Esophagus muscularis mucosa (tissue), 4 donors: ENCODE data around the gene TENT4B. TPM values are rescaled to one million over a fixed set of nuclear protein-coding genes. Genes with fewer than 3 reads are reported as not detected.

ENCODE experiments used
- DNase-seq: peaks from one replicate; pipeline ENCODE4 v3.0.0-alpha.2; 2017; ENCODE audit errors: extremely low spot score
- H3K27ac ChIP-seq, 4 donors: fragments of 200-600 bp; sonication (generic); replicated peaks in 1 of 4; 1 replicate in 3 of 4; 2 replicates in 1 of 4; pipeline ENCODE4 v1.5.1; 2016 to 2019; ENCODE audit warnings: mild to moderate bottlenecking in 1 of 4
- H3K27me3 ChIP-seq, 4 donors: fragments of 200-600 bp; sonication (generic); one replicate each; pipeline versions ENCODE4 v1.5.1 to v1.6.0; 2016 to 2019
- H3K36me3 ChIP-seq, 4 donors: fragments of 200-600 bp; sonication (generic); one replicate each; pipeline ENCODE4 v1.5.1; 2016 to 2019
- H3K4me1 ChIP-seq, 4 donors: fragments of 200-600 bp; sonication (generic); one replicate each; pipeline ENCODE4 v1.5.1; 2016 to 2019
- H3K4me3 ChIP-seq, 4 donors: fragments of 200-600 bp; sonication (generic); 1 replicate in 2 of 4; 2 replicates in 2 of 4; pipeline ENCODE4 v1.5.1; 2016 to 2019; ENCODE audit warnings: mild to moderate bottlenecking in 4 of 4, moderate library complexity in 1 of 4
- H3K9me3 ChIP-seq, 4 donors: fragments of 200-600 bp; sonication (generic); 1 replicate in 3 of 4; 2 replicates in 1 of 4; pipeline ENCODE4 v1.5.1; 2016 to 2019
- EP300 ChIP-seq: sonication (generic); formaldehyde crosslinking; IDR thresholded peaks from one replicate; pipeline ENCODE4 v1.6.1; 2017; ENCODE audit warnings: antibody characterized with exemption
- POLR2A ChIP-seq: fragments of 450-650 bp; IDR thresholded peaks from one replicate; pipeline ENCODE4 v1.6.1; 2017; ENCODE audit warnings: antibody characterized with exemption, moderate library complexity, mild to moderate bottlenecking, low read depth
- POLR2AphosphoS5 ChIP-seq, 2 donors: sonication (generic); formaldehyde crosslinking; IDR thresholded peaks; one replicate each; pipeline ENCODE4 v1.6.1; 2017; ENCODE audit warnings: antibody characterized with exemption in 2 of 2
- WGBS: methylation state at CpG from one replicate; pipeline ENCODE4 v1.1.5; 2018; 5-methylcytosine and 5-hydroxymethylcytosine counted together
- intact Hi-C: fragments of 100-400 bp; cut with DNase I; formaldehyde crosslinking; loops from one replicate; pipeline ENCODE4 v1.15.1; 2023
- total RNA-seq, 4 donors: library from RNA; depleted of rRNA; stranded (reverse); fragments of >200 nt; gene quantifications; one replicate each; pipeline versions ENCODE4 v1.1.0 to v1.2.1, GENCODE V29; 2016
- TF ChIP-seq, protein P1 (sequence below), 3 experiments: fragments of 200-600 bp in 2 of 3; fragments of 450-650 bp in 1 of 3; sonication (generic) in 2 of 3; IDR thresholded peaks; one replicate each; pipeline ENCODE4 v1.5.1; 2017 to 2019; ENCODE audit warnings: antibody characterized with exemption in 3 of 3, mild to moderate bottlenecking in 2 of 3, moderate library complexity in 1 of 3

TENT4B gene
- total RNA-seq, 4 donors from 2014 or later: 9.9 to 18.3 (median 16.7) TPM

DNA sequence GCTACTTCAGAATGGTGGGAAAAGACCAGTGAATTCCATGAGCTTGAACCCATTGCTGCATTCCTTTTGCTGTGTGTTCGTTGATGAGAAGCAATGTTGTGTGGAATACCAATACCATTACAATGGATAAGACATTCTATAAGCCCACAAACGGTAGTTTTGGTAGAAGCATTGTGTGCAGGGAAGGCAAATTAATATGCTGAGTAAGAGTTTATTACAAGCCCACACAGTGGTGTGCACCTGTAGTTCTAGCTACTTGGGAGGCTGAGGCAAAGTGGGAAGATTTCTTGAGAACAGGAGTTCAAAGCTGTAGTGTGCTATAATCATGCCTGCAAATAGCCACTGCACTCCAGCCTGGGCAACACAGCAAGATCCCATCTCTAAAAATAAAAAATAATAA is 19.9 kb upstream of the TENT4B start:
- WGBS: 85% methylated on average over 2 of the region's 2 CpGs
- Histone ChIP-seq H3K27me3 (no peaks in the 10 kb centered on the region), H3K27ac (no peak overlapping the region), H3K4me3 (no peak overlapping the region), H3K9me3 (no peaks in the 10 kb centered on the region), H3K4me1 (no peaks in the 10 kb centered on the region), H3K36me3 (no peaks in the 10 kb centered on the region)
- no peak for DNase-seq
- intact Hi-C loops: no loop called here
- TF ChIP-seq EP300 (no peak), POLR2AphosphoS5 (IDR thresholded peaks at IDR 0.05) (no peak)
- TF ChIP-seq, protein P1, sequence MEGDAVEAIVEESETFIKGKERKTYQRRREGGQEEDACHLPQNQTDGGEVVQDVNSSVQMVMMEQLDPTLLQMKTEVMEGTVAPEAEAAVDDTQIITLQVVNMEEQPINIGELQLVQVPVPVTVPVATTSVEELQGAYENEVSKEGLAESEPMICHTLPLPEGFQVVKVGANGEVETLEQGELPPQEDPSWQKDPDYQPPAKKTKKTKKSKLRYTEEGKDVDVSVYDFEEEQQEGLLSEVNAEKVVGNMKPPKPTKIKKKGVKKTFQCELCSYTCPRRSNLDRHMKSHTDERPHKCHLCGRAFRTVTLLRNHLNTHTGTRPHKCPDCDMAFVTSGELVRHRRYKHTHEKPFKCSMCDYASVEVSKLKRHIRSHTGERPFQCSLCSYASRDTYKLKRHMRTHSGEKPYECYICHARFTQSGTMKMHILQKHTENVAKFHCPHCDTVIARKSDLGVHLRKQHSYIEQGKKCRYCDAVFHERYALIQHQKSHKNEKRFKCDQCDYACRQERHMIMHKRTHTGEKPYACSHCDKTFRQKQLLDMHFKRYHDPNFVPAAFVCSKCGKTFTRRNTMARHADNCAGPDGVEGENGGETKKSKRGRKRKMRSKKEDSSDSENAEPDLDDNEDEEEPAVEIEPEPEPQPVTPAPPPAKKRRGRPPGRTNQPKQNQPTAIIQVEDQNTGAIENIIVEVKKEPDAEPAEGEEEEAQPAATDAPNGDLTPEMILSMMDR (IDR thresholded peaks at IDR 0.05): no peak

DNA sequence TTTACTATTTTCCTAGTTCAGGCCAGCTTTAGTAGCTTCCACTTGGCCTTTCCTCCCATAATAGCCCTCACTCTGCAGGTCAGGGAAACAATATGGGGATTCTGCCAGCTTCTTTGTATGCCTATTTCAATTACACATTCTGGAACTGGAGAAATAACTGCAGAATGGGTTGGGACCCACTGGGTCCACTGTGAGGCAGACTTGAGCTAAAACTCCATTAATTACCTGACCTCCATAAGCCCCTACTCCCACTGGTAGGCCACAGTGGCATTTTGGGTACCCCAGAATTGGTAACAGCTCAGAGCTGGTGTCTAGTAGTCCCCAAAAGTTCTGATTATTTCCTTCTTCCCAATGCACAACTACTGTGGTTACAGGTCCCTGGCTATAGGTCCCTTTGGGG is 16.7 kb upstream of the TENT4B start:
- intact Hi-C loops: no loop called here
- Histone ChIP-seq H3K4me1 (no peaks in the 10 kb centered on the region), H3K9me3 (no peaks in the 10 kb centered on the region), H3K4me3 (no peak overlapping the region), H3K27ac (no peak overlapping the region), H3K36me3 (no peaks in the 10 kb centered on the region), H3K27me3 (no peaks in the 10 kb centered on the region)
- no peak for TF ChIP-seq EP300
- TF ChIP-seq POLR2AphosphoS5 (IDR thresholded peaks at IDR 0.05): no peak
- TF ChIP-seq POLR2A: no peak
- TF ChIP-seq, protein P1 (IDR thresholded peaks at IDR 0.05): no peak
- DNase-seq: no peak

DNA sequence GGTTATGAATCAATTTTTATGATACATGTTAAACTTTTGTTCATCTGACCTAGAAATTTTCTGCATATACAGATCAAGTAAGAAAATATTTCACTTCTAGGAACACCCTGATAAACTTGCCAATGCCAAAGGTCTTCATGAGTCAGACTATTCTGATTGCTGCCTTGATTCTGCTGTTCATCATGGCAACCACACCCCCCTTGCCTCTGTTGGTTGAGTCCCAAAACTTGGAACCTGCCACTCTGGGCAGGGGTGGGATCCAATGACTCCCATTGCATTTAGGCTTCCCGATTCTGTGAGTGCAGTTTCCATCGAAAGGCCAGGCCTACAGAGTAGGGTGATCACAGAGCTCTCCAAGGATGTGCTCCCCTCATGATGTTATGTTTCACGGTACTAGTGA is 15.8 kb upstream of the TENT4B start:
- no peak overlapping the region for H3K27ac ChIP-seq
- 98% methylated on average over 3 of the region's 3 CpGs for WGBS

DNA sequence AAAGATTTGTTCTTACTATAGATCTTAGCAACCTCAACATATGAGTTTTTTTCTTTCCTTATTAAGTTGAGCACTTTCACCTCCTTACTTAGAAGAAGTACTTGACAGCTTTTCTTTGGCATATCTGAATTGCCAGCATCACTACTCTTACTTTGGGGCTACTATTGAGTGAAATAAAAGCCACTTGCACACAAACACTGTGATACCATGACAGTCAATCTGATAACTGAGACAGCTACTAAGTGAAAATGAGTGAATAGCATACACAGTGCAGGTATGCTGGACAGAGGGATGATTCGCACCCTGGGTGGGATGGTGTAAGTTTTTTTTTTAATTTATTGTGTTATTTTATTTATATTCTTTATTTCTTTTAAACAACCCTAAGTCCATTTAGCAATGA is 13.5 kb upstream of the TENT4B start:
- intact Hi-C loops: no loop called here
- no peak for DNase-seq
- Histone ChIP-seq H3K4me3 (no peak overlapping the region), H3K9me3 (no peaks in the 10 kb centered on the region), H3K4me1 (no peaks in the 10 kb centered on the region), H3K27ac (no peak overlapping the region), H3K36me3 (no peaks in the 10 kb centered on the region), H3K27me3 (no peaks in the 10 kb centered on the region)
- no peak for TF ChIP-seq EP300
- no peak for TF ChIP-seq POLR2AphosphoS5 (IDR thresholded peaks at IDR 0.05)
- TF ChIP-seq POLR2A: no peak
- TF ChIP-seq, protein P1 (IDR thresholded peaks at IDR 0.05): no peak
- 92% methylated on average over 1 of the region's 1 CpG for WGBS

More for the DNA sequence above, 15.8 kb upstream of the TENT4B start:
- intact Hi-C loops: no loop called here
- Histone ChIP-seq H3K36me3 (no peaks in the 10 kb centered on the region), H3K9me3 (no peaks in the 10 kb centered on the region), H3K4me3 (no peak overlapping the region), H3K4me1 (no peaks in the 10 kb centered on the region), H3K27me3 (no peaks in the 10 kb centered on the region)
- DNase-seq: no peak
- TF ChIP-seq POLR2AphosphoS5 (IDR thresholded peaks at IDR 0.05): no peak
- TF ChIP-seq EP300: no peak
- no peak for TF ChIP-seq POLR2A
- TF ChIP-seq, protein P1 (IDR thresholded peaks at IDR 0.05): no peak

DNA sequence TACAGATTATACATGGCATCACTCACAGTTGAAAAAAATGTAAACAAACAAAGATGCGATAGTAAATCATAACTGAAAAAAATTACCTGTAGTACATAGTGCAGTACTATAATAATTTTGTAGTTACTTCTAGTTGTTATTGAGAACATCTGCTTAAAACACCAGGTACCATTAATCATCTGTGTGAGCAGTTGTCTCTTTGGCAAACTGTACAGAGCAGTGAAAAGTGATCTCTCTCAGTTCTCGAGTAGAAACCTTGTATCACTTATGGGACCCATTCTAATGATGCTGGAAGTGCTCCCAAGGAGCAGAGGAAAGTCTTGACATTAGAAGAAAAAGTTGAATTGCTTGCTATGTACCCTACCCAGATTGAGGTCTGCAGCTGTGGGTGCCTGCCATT is 8.9 kb upstream of the TENT4B start:
- no peak overlapping the region for H3K4me3 ChIP-seq
- H3K9me3 ChIP-seq: no peaks in the 10 kb centered on the region
- no peak overlapping the region for H3K27ac ChIP-seq
- intact Hi-C loops: no loop called here
- no peaks in the 10 kb centered on the region for H3K36me3 ChIP-seq
- H3K4me1 ChIP-seq: peaks cover 0 to 6% (median 6%) of the 10 kb centered on the region in 4 donors
- no peak for DNase-seq
- TF ChIP-seq, protein P1 (IDR thresholded peaks at IDR 0.05): no peak
- TF ChIP-seq EP300: no peak
- no peak for TF ChIP-seq POLR2AphosphoS5 (IDR thresholded peaks at IDR 0.05)
- TF ChIP-seq POLR2A: no peak
- WGBS: 64% methylated on average over 2 of the region's 2 CpGs
- H3K27me3 ChIP-seq: no peaks in the 10 kb centered on the region
